CD8-positive, alpha-beta memory T cell (primary cell): Measurements from ENCODE around the gene LHPP. TPM values are rescaled to one million over a fixed set of nuclear protein-coding genes. Genes with fewer than 3 reads are reported as not detected.

Source experiments
- CTCF ChIA-PET: fragments of 350-600 bp; sonication (Branson Sonifier 250); formaldehyde crosslinking; loops from one replicate; lab custom pipeline; 2021; ENCODE audit warnings: antibody characterized with exemption; lab: Charles Lee
- POLR2A ChIA-PET: fragments of 350-600 bp; sonication (Branson Sonifier 250); formaldehyde crosslinking; loops from one replicate; lab custom pipeline; 2021; ENCODE audit warnings: antibody characterized with exemption; lab: Charles Lee
- DNase-seq, 5 donors: peaks; one replicate each; pipeline versions ENCODE4 v3.0.0 to v3.0.0-alpha.2; 2020 to 2022; ENCODE audit warnings: mixed read lengths in 1 of 5
- H3K27ac ChIP-seq: one replicate; pipeline ENCODE4 v1.7.0; 2013; ENCODE audit warnings: low read depth, mild to moderate bottlenecking, low read length, moderate library complexity
- H3K27me3 ChIP-seq: 2 replicates; pipeline ENCODE4 v1.7.0; 2013; ENCODE audit warnings: low read length, mild to moderate bottlenecking; ENCODE audit not compliant: insufficient read depth, poor library complexity, severe bottlenecking
- H3K36me3 ChIP-seq: 2 replicates; pipeline ENCODE4 v1.7.0; 2013; ENCODE audit warnings: mild to moderate bottlenecking, low read length, moderate library complexity; ENCODE audit not compliant: insufficient read depth
- H3K4me1 ChIP-seq: 2 replicates; pipeline ENCODE4 v1.7.0; 2013; ENCODE audit warnings: mild to moderate bottlenecking, low read length, moderate library complexity; ENCODE audit not compliant: insufficient read depth
- H3K4me3 ChIP-seq: 2 replicates; pipeline ENCODE4 v1.7.0; 2013; ENCODE audit warnings: mild to moderate bottlenecking, low read length
- H3K9me3 ChIP-seq: 2 replicates; pipeline ENCODE4 v1.7.0; 2013; ENCODE audit warnings: mild to moderate bottlenecking, low read length
- H3K27ac Mint-ChIP-seq, 8 donors: one replicate each; pipeline ENCODE4 v1.8.0; 2020 to 2021; ENCODE audit warnings: mixed read lengths in 8 of 8, mild to moderate bottlenecking in 6 of 8, inconsistent platforms in 3 of 8, moderate library complexity in 3 of 8
- H3K27me3 Mint-ChIP-seq, 2 donors: one replicate each; pipeline ENCODE4 v1.8.0; 2020 to 2021; ENCODE audit warnings: mixed read lengths in 2 of 2, mild to moderate bottlenecking in 1 of 2, moderate library complexity in 1 of 2
- H3K36me3 Mint-ChIP-seq, 3 donors: one replicate each; pipeline ENCODE4 v1.8.0; 2020 to 2021; ENCODE audit warnings: mixed read lengths in 3 of 3, inconsistent platforms in 1 of 3, mild to moderate bottlenecking in 1 of 3
- H3K4me1 Mint-ChIP-seq, 3 donors: one replicate each; pipeline ENCODE4 v1.8.0; 2020 to 2021; ENCODE audit warnings: mixed read lengths in 3 of 3, inconsistent platforms in 1 of 3, mild to moderate bottlenecking in 1 of 3
- H3K4me3 Mint-ChIP-seq, 7 donors: one replicate each; pipeline ENCODE4 v1.8.0; 2020 to 2021; ENCODE audit warnings: mixed read lengths in 7 of 7, mild to moderate bottlenecking in 6 of 7, moderate library complexity in 4 of 7, inconsistent platforms in 2 of 7
- H3K9me3 Mint-ChIP-seq, 5 donors: one replicate each; pipeline ENCODE4 v1.8.0; 2020 to 2022; ENCODE audit warnings: mixed read lengths in 5 of 5, mild to moderate bottlenecking in 3 of 5, moderate library complexity in 2 of 5, inconsistent platforms in 1 of 5
- polyA plus RNA-seq: library from polyadenylated mRNA; unstranded; fragments of 300-500 nt; fragmentation: Illumina TruSeq; gene quantifications from one replicate; pipeline ENCODE4 v1.2.3, GENCODE V29; 2021
- total RNA-seq, 2 experiments: library from RNA; stranded (reverse); gene quantifications; one replicate each; pipeline ENCODE4 v1.2.3, GENCODE V29; 2021

Gene LHPP
- total and polyA plus RNA-seq, 3 experiments from 2014 or later = 5.2 to 19.1 (median 6.3) TPM

GRCh38 chr10:124611738-124612137 is 150.1 kb downstream of the LHPP start:
- ChIA-PET CTCF (interaction anchor here (0.8 to 2.0 kb wide), 9 partner anchors 17 to 129 kb away, joined by 3 to 13 read pairs (median 3); no protein-coding TSS in a partner anchor), POLR2A (interaction anchor here (0.5 to 1.9 kb wide), 4 partner anchors 77 to 174 kb away, joined by 3 to 9 read pairs (median 4); no protein-coding TSS in a partner anchor)
- Histone ChIP-seq H3K27me3 (no peaks in the 10 kb centered on the region), H3K9me3 (no peaks in the 10 kb centered on the region), H3K36me3 (no peaks in the 10 kb centered on the region), H3K4me3 (peak overlapping the region; percentile 41), H3K4me1 (peaks cover 33% of the 10 kb centered on the region), H3K27ac (peak overlapping the region; percentile 43)
- peak overlapping the region; percentile 68 to 94 (median 80) for H3K4me3 Mint-ChIP-seq
- peaks cover 0 to 3% of the 10 kb centered on the region in 2 donors for H3K27me3 Mint-ChIP-seq
- H3K9me3 Mint-ChIP-seq = no peaks in the 10 kb centered on the region
- DNase-seq = peak; percentile 38 to 79 (median 54)
- peak overlapping the region; percentile 89 to 98 (median 96) for H3K27ac Mint-ChIP-seq
- H3K36me3 Mint-ChIP-seq = peaks cover 0 to 7% (median 0%) of the 10 kb centered on the region in 3 donors
- H3K4me1 Mint-ChIP-seq = peaks cover 33 to 66% (median 48%) of the 10 kb centered on the region in 3 donors

GRCh38 chr10:124612611-124613498 is 151.2 kb downstream of the LHPP start:
- Histone ChIP-seq H3K27ac (no peak overlapping the region), H3K36me3 (no peaks in the 10 kb centered on the region), H3K4me1 (peaks cover 36% of the 10 kb centered on the region), H3K9me3 (no peaks in the 10 kb centered on the region), H3K4me3 (no peak overlapping the region), H3K27me3 (no peaks in the 10 kb centered on the region)
- Mint-ChIP-seq H3K27ac (peak overlapping the region; percentile 89 to 98 (median 96)), H3K36me3 (peaks cover 0 to 15% (median 0%) of the 10 kb centered on the region in 3 donors), H3K27me3 (peaks cover 0 to 3% of the 10 kb centered on the region in 2 donors), H3K9me3 (no peaks in the 10 kb centered on the region), H3K4me1 (peaks cover 38 to 71% (median 53%) of the 10 kb centered on the region in 3 donors), H3K4me3 (peak overlapping the region in 6 of 7 donors; percentile 54 to 94 (median 71))
- peak in 4 of 5 donors; percentile 20 to 67 (median 28) for DNase-seq
- ChIA-PET CTCF (interaction anchor here (1.1 to 2.0 kb wide), 8 partner anchors 13 to 129 kb away, joined by 3 to 13 read pairs (median 5); no protein-coding TSS in a partner anchor), POLR2A (interaction anchor here (0.9 to 1.9 kb wide), 2 partner anchors 12 to 128 kb away, joined by 3 to 9 read pairs; no protein-coding TSS in a partner anchor)

- Mint-ChIP-seq H3K9me3 (no peaks in the 10 kb centered on the region), H3K27ac (peak overlapping the region; percentile 77 to 95 (median 88)), H3K36me3 (peaks cover 0 to 24% (median 0%) of the 10 kb centered on the region in 3 donors), H3K27me3 (peaks cover 0 to 3% of the 10 kb centered on the region in 2 donors), H3K4me1 (peaks cover 48 to 84% (median 62%) of the 10 kb centered on the region in 3 donors), H3K4me3 (peak overlapping the region in 4 of 7 donors; percentile 28 to 79 (median 40))
- no peak overlapping the region for H3K4me3 ChIP-seq
- ChIA-PET CTCF (interaction anchor here (1.1 to 1.6 kb wide), 3 partner anchors 12 to 128 kb away, joined by 3 to 10 read pairs (median 3); no protein-coding TSS in a partner anchor), POLR2A (interaction anchor here (0.6 kb wide), 1 partner anchor 111 kb away, joined by 5 read pairs; no protein-coding TSS in a partner anchor)
- H3K36me3 ChIP-seq = no peaks in the 10 kb centered on the region
- DNase-seq = no peak
- no peaks in the 10 kb centered on the region for H3K27me3 ChIP-seq
- H3K27ac ChIP-seq = no peak overlapping the region
- no peaks in the 10 kb centered on the region for H3K9me3 ChIP-seq
- peaks cover 44% of the 10 kb centered on the region for H3K4me1 ChIP-seq
Measured at GRCh38 chr10:124614003-124614659, 152.5 kb downstream of the LHPP start.

GRCh38 chr10:124615259-124615658 is 153.6 kb downstream of the LHPP start:
- DNase-seq = no peak
- H3K27me3 ChIP-seq = no peaks in the 10 kb centered on the region
- Mint-ChIP-seq H3K27me3 (peaks cover 0 to 3% of the 10 kb centered on the region in 2 donors), H3K9me3 (no peaks in the 10 kb centered on the region), H3K36me3 (peaks cover 0 to 26% (median 0%) of the 10 kb centered on the region in 3 donors), H3K27ac (peak overlapping the region; percentile 32 to 95 (median 87)), H3K4me3 (peak overlapping the region in 4 of 7 donors; percentile 24 to 84 (median 40)), H3K4me1 (peaks cover 54 to 88% (median 72%) of the 10 kb centered on the region in 3 donors)
- H3K4me3 ChIP-seq = no peak overlapping the region
- H3K36me3 ChIP-seq = no peaks in the 10 kb centered on the region
- ChIA-PET CTCF (interaction anchor here (1.8 kb wide), 1 partner anchor 63 kb away, joined by 3 read pairs; no protein-coding TSS in a partner anchor), POLR2A (no interaction called here)
- no peaks in the 10 kb centered on the region for H3K9me3 ChIP-seq
- no peak overlapping the region for H3K27ac ChIP-seq
- peaks cover 52% of the 10 kb centered on the region for H3K4me1 ChIP-seq

GRCh38 chr10:124616040-124616835 is 154.6 kb downstream of the LHPP start:
- Histone ChIP-seq H3K27me3 (no peaks in the 10 kb centered on the region), H3K4me1 (peaks cover 46% of the 10 kb centered on the region), H3K9me3 (no peaks in the 10 kb centered on the region), H3K4me3 (no peak overlapping the region), H3K27ac (no peak overlapping the region), H3K36me3 (no peaks in the 10 kb centered on the region)
- DNase-seq = peak in 3 of 5 donors; percentile 27 to 63 (median 31)
- Mint-ChIP-seq H3K27ac (peak overlapping the region; percentile 68 to 95 (median 89)), H3K9me3 (no peaks in the 10 kb centered on the region), H3K4me1 (peaks cover 51 to 94% (median 69%) of the 10 kb centered on the region in 3 donors), H3K4me3 (peak overlapping the region; percentile 13 to 84 (median 41)), H3K36me3 (peaks cover 0 to 31% (median 0%) of the 10 kb centered on the region in 3 donors), H3K27me3 (peaks cover 0 to 3% of the 10 kb centered on the region in 2 donors)
- ChIA-PET CTCF (interaction anchor here (0.9 to 1.8 kb wide), 6 partner anchors 11 to 129 kb away, joined by 3 to 5 read pairs (median 3); no protein-coding TSS in a partner anchor), POLR2A (interaction anchor here (0.7 to 1.5 kb wide), 2 partner anchors 11 to 13 kb away, joined by 3 to 4 read pairs; no protein-coding TSS in a partner anchor)

GRCh38 chr10:124616836-124617130 is 155.2 kb downstream of the LHPP start:
- H3K4me1 Mint-ChIP-seq = peaks cover 47 to 93% (median 68%) of the 10 kb centered on the region in 3 donors

More at GRCh38 chr10:124616836-124617130, 155.2 kb downstream of the LHPP start:
- no peaks in the 10 kb centered on the region for H3K36me3 ChIP-seq
- no peak for DNase-seq
- Mint-ChIP-seq H3K27ac (peak overlapping the region; percentile 11 to 95 (median 63)), H3K36me3 (peaks cover 0 to 37% (median 0%) of the 10 kb centered on the region in 3 donors), H3K4me3 (peak overlapping the region in 1 of 7 donors; percentile 41), H3K27me3 (peaks cover 0 to 3% of the 10 kb centered on the region in 2 donors), H3K9me3 (no peaks in the 10 kb centered on the region)
- no peak overlapping the region for H3K27ac ChIP-seq
- no peaks in the 10 kb centered on the region for H3K27me3 ChIP-seq
- H3K4me1 ChIP-seq = peaks cover 41% of the 10 kb centered on the region
- H3K9me3 ChIP-seq = no peaks in the 10 kb centered on the region
- H3K4me3 ChIP-seq = no peak overlapping the region
- CTCF ChIA-PET = interaction anchor here (1.1 to 1.2 kb wide), 4 partner anchors 10 to 128 kb away, joined by 3 to 5 read pairs (median 3); no protein-coding TSS in a partner anchor
- POLR2A ChIA-PET = interaction anchor here (1.5 kb wide), 1 partner anchor 11 kb away, joined by 3 read pairs; no protein-coding TSS in a partner anchor
